Naive B cell (primary cell): ENCODE measurements around the gene CCDC180. TPM values are rescaled to one million over a fixed set of nuclear protein-coding genes. Genes with fewer than 3 reads are reported as not detected.
"Not testable (repeated sequence)": the region's sequence is repeated elsewhere in the genome, so short reads cannot be mapped to it uniquely, and the experiment has no call there.

Source experiments
- ATAC-seq, 2 donors: fragments of 150-1000 bp; cut with Tn5 transposase; 2 replicates each; pipeline ENCODE4 v1.10.0; 2021; ENCODE audit warnings: low read depth in 2 of 2, mild to moderate bottlenecking in 2 of 2, moderate library complexity in 2 of 2
- DNase-seq: peaks from one replicate; pipeline ENCODE4 v3.0.0; 2022
- H3K27ac Mint-ChIP-seq, 6 donors: one replicate each; pipeline ENCODE4 v1.8.0; 2020 to 2022; ENCODE audit warnings: mild to moderate bottlenecking in 6 of 6, mixed read lengths in 6 of 6, moderate library complexity in 5 of 6, inconsistent platforms in 2 of 6
- H3K27me3 Mint-ChIP-seq, 3 donors: one replicate each; pipeline ENCODE4 v1.8.0; 2021 to 2022; ENCODE audit warnings: mixed read lengths in 3 of 3, mild to moderate bottlenecking in 1 of 3
- H3K36me3 Mint-ChIP-seq, 2 donors: one replicate each; pipeline ENCODE4 v1.8.0; 2020 to 2022; ENCODE audit warnings: mixed read lengths in 2 of 2, inconsistent platforms in 1 of 2, mild to moderate bottlenecking in 1 of 2
- H3K4me1 Mint-ChIP-seq, 3 donors: one replicate each; pipeline ENCODE4 v1.8.0; 2020 to 2022; ENCODE audit warnings: mixed read lengths in 3 of 3, inconsistent platforms in 1 of 3, mild to moderate bottlenecking in 1 of 3, moderate library complexity in 1 of 3
- H3K4me3 Mint-ChIP-seq, 8 donors: one replicate each; pipeline ENCODE4 v1.8.0; 2020 to 2022; ENCODE audit warnings: mild to moderate bottlenecking in 8 of 8, mixed read lengths in 8 of 8, moderate library complexity in 8 of 8, inconsistent platforms in 2 of 8
- H3K9me3 Mint-ChIP-seq, 7 donors: one replicate each; pipeline ENCODE4 v1.8.0; 2020 to 2022; ENCODE audit warnings: mixed read lengths in 7 of 7, mild to moderate bottlenecking in 5 of 7, inconsistent platforms in 2 of 7, moderate library complexity in 1 of 7
- polyA plus RNA-seq, 6 donors: library from polyadenylated mRNA; unstranded; fragments of 300-500 nt; fragmentation: Illumina TruSeq; gene quantifications; one replicate each; pipeline ENCODE4 v1.2.3, GENCODE V29; 2021; ENCODE audit warnings: low read depth in 6 of 6

Gene CCDC180
- polyA plus RNA-seq: 1 to 10 TPM in 2 of 6 donors, under 1 TPM in 3, not detected in 1; 0.20 to 1.1 (median 0.81) TPM

- Mint-ChIP-seq H3K36me3 (peaks cover 0 to 5% of the 10 kb centered on the region in 2 donors), H3K9me3 (peaks cover 0 to 9% (median 0%) of the 10 kb centered on the region in 7 donors), H3K27ac (no peak within 1 kb of the TSS), H3K27me3 (peaks cover 5 to 15% (median 8%) of the 10 kb centered on the region in 3 donors), H3K4me3 (no peak within 1 kb of the TSS), H3K4me1 (no peaks in the 10 kb centered on the region)
- DNase-seq: no peak
- no peak for ATAC-seq
Observed at GRCh38 chr9:97307500-97308163, at the start of gene CCDC180. Gene CCDC180 (plus strand): TSS chr9:97307659. CDS start chr9:97308064, 405 bp downstream.

GRCh38 chr9:97259834-97260514, 47.5 kb upstream of the CCDC180 start:
- not testable (repeated sequence) for DNase-seq, H3K27me3 Mint-ChIP-seq, H3K9me3 Mint-ChIP-seq, H3K4me1 Mint-ChIP-seq, ATAC-seq, H3K36me3 Mint-ChIP-seq, H3K27ac Mint-ChIP-seq, H3K4me3 Mint-ChIP-seq

DNA sequence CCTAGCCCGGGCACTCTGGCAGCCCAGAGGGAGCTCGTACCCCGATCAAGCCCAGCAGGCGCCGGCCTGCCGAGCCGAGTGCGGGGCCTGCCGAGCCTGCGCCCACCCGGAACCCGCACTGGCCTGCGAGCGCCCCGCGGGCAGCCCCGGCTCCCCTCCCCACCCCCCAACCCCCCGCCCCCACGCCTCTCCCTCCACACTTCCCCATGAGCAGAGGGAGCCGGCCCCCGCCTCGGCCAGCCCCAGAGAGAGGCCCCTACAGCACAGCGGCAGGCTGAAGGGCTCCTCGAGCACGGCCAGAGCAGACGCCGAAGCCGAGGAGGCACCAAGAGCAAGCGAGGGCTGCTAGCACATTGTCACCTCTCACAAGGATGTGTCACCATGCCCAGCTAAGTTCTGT, 36.2 kb upstream of the CCDC180 start:
- H3K4me1 Mint-ChIP-seq: peaks cover 0 to 7% (median 4%) of the 10 kb centered on the region in 3 donors
- no peaks in the 10 kb centered on the region for H3K27me3 Mint-ChIP-seq
- no peak for ATAC-seq
- no peak for DNase-seq
- no peak overlapping the region for H3K4me3 Mint-ChIP-seq
- H3K9me3 Mint-ChIP-seq: no peaks in the 10 kb centered on the region
- peak overlapping the region in 1 of 6 donors; percentile 24 for H3K27ac Mint-ChIP-seq
- H3K36me3 Mint-ChIP-seq: no peaks in the 10 kb centered on the region

- H3K4me3 Mint-ChIP-seq: no peak overlapping the region
- ATAC-seq (no peak), DNase-seq (no peak)
- H3K4me1 Mint-ChIP-seq: peaks cover 0 to 7% (median 4%) of the 10 kb centered on the region in 3 donors
- H3K36me3 Mint-ChIP-seq: peaks cover 0 to 6% of the 10 kb centered on the region in 2 donors
- H3K27ac Mint-ChIP-seq: peak overlapping the region in 3 of 6 donors; percentile 24 to 86 (median 53)
- H3K27me3 Mint-ChIP-seq: no peaks in the 10 kb centered on the region
- H3K9me3 Mint-ChIP-seq: no peaks in the 10 kb centered on the region
Observed at GRCh38 chr9:97272072-97272471, 35.4 kb upstream of the CCDC180 start.

- H3K27ac Mint-ChIP-seq: no peak overlapping the region
- no peak overlapping the region for H3K4me3 Mint-ChIP-seq
- H3K36me3 Mint-ChIP-seq: peaks cover 12 to 37% of the 10 kb centered on the region in 2 donors
- H3K9me3 Mint-ChIP-seq: no peaks in the 10 kb centered on the region
- no peak for ATAC-seq
- peaks cover 0 to 7% (median 4%) of the 10 kb centered on the region in 3 donors for H3K4me1 Mint-ChIP-seq
- no peaks in the 10 kb centered on the region for H3K27me3 Mint-ChIP-seq
- no peak for DNase-seq
Observed at GRCh38 chr9:97276310-97276852, 31.1 kb upstream of the CCDC180 start.

DNA sequence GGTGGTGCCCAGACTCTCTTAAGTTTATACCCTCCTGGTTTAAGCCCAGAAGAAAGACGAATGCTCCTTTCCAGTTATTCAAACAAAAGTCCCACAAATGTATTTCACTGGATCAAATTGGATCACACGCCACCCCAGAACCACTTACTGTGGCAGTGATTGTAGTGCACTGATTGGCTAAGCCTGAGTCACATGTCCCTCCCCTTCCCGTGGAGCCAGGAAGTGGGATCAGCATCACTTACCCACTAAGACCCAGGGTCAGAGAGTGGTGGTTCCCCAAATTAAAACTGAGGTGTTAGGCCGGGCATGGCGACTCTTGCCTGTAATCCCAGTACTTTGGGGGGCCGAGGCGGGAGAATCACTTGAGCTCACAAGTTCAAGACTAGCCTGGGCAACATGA, 29.5 kb upstream of the CCDC180 start:
- no peaks in the 10 kb centered on the region for H3K27me3 Mint-ChIP-seq
- H3K9me3 Mint-ChIP-seq: no peaks in the 10 kb centered on the region
- peaks cover 0 to 4% (median 0%) of the 10 kb centered on the region in 3 donors for H3K4me1 Mint-ChIP-seq
- ATAC-seq: no peak
- peaks cover 13 to 52% of the 10 kb centered on the region in 2 donors for H3K36me3 Mint-ChIP-seq
- no peak overlapping the region for H3K27ac Mint-ChIP-seq
- no peak for DNase-seq
- H3K4me3 Mint-ChIP-seq: no peak overlapping the region

DNA sequence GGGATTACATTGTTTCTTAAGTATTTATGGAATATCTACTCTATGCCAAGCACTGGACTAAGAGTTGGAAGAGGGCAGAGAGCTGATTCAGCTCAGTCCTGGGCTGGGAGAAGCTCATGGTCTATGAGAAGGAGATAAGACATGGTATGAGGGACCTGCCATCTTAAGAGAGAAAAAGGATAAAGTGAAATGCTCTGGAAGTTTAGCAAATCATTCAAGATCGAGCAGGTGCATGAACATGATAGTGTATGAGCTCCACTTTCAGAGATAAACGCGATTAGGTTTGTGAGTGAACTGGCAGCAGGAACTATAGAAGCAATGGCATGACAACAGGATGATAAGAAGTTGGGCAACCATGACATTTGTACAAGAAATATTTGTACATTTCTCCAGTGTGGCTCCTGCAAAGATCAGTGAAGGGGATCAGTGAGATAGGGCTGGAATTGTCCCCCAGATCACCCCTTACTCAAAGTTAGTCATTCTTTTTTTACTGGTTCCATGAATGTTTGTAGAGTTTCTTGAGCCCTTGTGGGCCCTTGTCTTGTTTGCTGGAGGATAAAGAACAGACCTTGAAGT, 26.6 kb upstream of the CCDC180 start:
- Mint-ChIP-seq H3K36me3 (peaks cover 39 to 73% of the 10 kb centered on the region in 2 donors), H3K27me3 (no peaks in the 10 kb centered on the region), H3K27ac (no peak overlapping the region), H3K9me3 (peaks cover 0 to 13% (median 6%) of the 10 kb centered on the region in 7 donors), H3K4me1 (peaks cover 0 to 3% (median 0%) of the 10 kb centered on the region in 3 donors), H3K4me3 (no peak overlapping the region)
- DNase-seq: no peak
- no peak for ATAC-seq

GRCh38 chr9:97283768-97284167, 23.7 kb upstream of the CCDC180 start:
- H3K9me3 Mint-ChIP-seq: peaks cover 6 to 20% (median 11%) of the 10 kb centered on the region in 7 donors
- ATAC-seq (no peak), DNase-seq (no peak)
- no peaks in the 10 kb centered on the region for H3K27me3 Mint-ChIP-seq
- peaks cover 66 to 78% of the 10 kb centered on the region in 2 donors for H3K36me3 Mint-ChIP-seq
- H3K4me1 Mint-ChIP-seq: no peaks in the 10 kb centered on the region
- H3K4me3 Mint-ChIP-seq: no peak overlapping the region
- H3K27ac Mint-ChIP-seq: peak overlapping the region in 1 of 6 donors; percentile 12

- H3K9me3 Mint-ChIP-seq: peaks cover 6 to 20% (median 11%) of the 10 kb centered on the region in 7 donors
- H3K36me3 Mint-ChIP-seq: peaks cover 71 to 76% of the 10 kb centered on the region in 2 donors
- no peak for DNase-seq
- no peaks in the 10 kb centered on the region for H3K27me3 Mint-ChIP-seq
- no peak overlapping the region for H3K27ac Mint-ChIP-seq
- H3K4me1 Mint-ChIP-seq: no peaks in the 10 kb centered on the region
- no peak overlapping the region for H3K4me3 Mint-ChIP-seq
- ATAC-seq: no peak
Observed at GRCh38 chr9:97284798-97285197, 22.7 kb upstream of the CCDC180 start.

DNA sequence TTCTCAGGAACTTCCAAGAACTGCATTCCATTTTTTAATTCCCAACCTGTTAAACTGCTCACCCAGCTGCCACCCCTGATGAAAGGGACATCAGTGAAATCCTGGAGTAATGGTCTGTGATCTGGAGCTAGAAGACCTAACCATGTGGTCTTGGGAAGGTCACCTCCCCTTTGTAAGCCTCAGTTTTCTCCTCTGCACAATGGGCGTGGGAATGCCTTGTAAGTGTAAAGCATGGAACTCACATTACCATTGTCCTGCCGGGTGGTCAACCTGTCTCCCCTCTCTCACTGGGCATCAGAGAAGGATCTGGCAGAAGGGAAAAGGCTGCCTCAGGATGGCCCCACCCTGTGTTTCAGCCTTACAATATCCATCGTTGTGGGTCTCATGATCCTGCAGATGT, 15.3 kb upstream of the CCDC180 start:
- Mint-ChIP-seq H3K27me3 (no peaks in the 10 kb centered on the region), H3K9me3 (peaks cover 0 to 14% (median under 1%) of the 10 kb centered on the region in 7 donors), H3K36me3 (peaks cover 45 to 51% of the 10 kb centered on the region in 2 donors), H3K4me3 (no peak overlapping the region), H3K27ac (no peak overlapping the region), H3K4me1 (no peaks in the 10 kb centered on the region)
- ATAC-seq (no peak), DNase-seq (no peak)

DNA sequence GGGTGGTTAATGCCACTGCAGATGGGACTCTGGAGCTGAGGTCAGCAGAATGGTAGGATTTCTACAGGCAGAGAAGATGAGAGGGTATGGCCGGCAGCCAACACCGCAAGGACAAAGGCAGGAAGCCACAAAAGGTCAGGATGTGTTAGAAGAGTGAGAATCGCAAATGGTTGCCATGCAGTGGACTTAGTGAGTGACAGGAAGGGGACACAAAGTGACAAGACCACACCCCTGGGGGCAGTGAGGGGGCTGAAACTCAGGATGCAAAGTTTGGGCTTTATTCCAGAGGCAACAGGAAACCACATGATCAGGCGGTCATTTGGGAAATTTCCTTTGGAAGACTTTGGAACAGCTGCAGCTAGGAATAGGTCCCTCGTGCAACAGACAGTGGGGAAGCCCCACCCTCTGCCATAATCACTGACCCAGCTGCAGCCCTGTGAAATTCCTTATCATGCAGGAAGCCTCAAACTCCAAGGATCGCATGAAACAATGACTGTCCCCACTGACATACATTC, 14.2 kb upstream of the CCDC180 start:
- H3K27me3 Mint-ChIP-seq: no peaks in the 10 kb centered on the region
- no peak for DNase-seq
- H3K4me1 Mint-ChIP-seq: no peaks in the 10 kb centered on the region
- no peak for ATAC-seq
- peaks cover 44 to 51% of the 10 kb centered on the region in 2 donors for H3K36me3 Mint-ChIP-seq
- H3K4me3 Mint-ChIP-seq: no peak overlapping the region
- peaks cover 4 to 24% (median 7%) of the 10 kb centered on the region in 7 donors for H3K9me3 Mint-ChIP-seq
- peak overlapping the region in 1 of 6 donors; percentile 54 for H3K27ac Mint-ChIP-seq

DNA sequence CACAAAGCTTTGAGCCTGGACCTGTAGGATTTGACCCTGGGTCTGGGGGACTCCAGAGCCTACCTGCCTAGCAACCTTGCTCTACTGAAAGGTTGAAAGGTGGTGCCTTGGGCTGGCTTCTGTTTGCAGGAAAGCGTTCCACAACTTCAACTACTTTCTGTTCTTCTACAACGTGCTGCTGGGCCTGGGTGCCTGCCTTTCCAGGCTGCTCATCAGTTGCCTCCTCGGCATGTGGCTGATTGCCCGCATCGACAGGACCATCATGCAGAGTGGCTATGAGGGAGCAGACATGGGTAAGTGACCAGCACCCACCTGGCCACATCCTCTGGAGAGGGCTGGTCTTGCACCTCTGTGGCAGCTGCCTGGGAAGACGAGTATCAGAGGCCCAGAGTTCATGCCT, 13.6 kb upstream of the CCDC180 start:
- peaks cover 4 to 29% (median 8%) of the 10 kb centered on the region in 7 donors for H3K9me3 Mint-ChIP-seq
- DNase-seq (no peak), ATAC-seq (no peak)
- H3K27me3 Mint-ChIP-seq: no peaks in the 10 kb centered on the region
- H3K4me3 Mint-ChIP-seq: no peak overlapping the region
- H3K36me3 Mint-ChIP-seq: peaks cover 38 to 46% of the 10 kb centered on the region in 2 donors
- H3K4me1 Mint-ChIP-seq: no peaks in the 10 kb centered on the region
- no peak overlapping the region for H3K27ac Mint-ChIP-seq

DNA sequence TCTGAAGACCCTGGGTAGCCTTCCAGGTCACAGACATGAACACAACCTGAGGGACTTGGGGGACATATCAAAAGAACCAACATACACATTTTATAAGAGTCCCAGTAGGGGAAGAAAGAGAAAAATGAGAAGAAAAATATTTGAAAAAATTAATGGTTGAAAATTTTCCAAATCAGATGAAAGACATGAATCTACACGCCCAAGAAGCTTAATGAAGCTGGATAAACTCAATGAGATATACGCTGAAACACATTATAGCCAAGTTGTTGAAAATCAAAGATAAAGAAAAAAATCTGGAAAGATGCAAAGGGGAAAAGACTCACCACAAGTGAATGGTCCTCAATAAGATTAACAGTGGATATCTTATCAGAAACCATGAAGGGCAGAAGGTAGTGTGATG, 9.6 kb upstream of the CCDC180 start:
- Mint-ChIP-seq H3K9me3 (peaks cover 7 to 29% (median 12%) of the 10 kb centered on the region in 7 donors), H3K27me3 (no peaks in the 10 kb centered on the region), H3K4me3 (peak overlapping the region in 1 of 8 donors; percentile 22), H3K4me1 (no peaks in the 10 kb centered on the region), H3K27ac (no peak overlapping the region), H3K36me3 (peaks cover 25 to 31% of the 10 kb centered on the region in 2 donors)
- ATAC-seq (no peak), DNase-seq (no peak)
